Measurements from ENCODE around the gene WDFY4. TPM values are rescaled to one million over a fixed set of nuclear protein-coding genes. Genes with fewer than 3 reads are reported as not detected.

The WDFY4 gene
- total and polyA plus RNA-seq, 2 of the 4 experiments (the other 2 are of a cell fraction), result not detected

GRCh38 chr10:48943096-48943495 lies 258.4 kb downstream of the WDFY4 start:
- TF ChIP-seq BHLHE40 (IDR thresholded peaks at IDR 0.05; ENCODE audit: low read depth, low read length) (no peak), MAZ (IDR thresholded peaks at IDR 0.05; ENCODE audit: borderline replicate concordance, low read depth, low read length) (no peak), RAD21 (IDR thresholded peaks at IDR 0.05; ENCODE audit: low read length) (no peak), MAFK (IDR thresholded peaks at IDR 0.05; ENCODE audit: low read depth, low read length) (no peak), CHD1 (IDR thresholded peaks at IDR 0.05; ENCODE audit: low read depth, low read length) (no peak), NFE2L2 (IDR thresholded peaks at IDR 0.05; ENCODE audit: low read depth, low read length) (no peak), POLR2A (IDR thresholded peaks at IDR 0.05; ENCODE audit: low read depth, low read length) (no peak)
- TF ChIP-seq, protein P1, sequence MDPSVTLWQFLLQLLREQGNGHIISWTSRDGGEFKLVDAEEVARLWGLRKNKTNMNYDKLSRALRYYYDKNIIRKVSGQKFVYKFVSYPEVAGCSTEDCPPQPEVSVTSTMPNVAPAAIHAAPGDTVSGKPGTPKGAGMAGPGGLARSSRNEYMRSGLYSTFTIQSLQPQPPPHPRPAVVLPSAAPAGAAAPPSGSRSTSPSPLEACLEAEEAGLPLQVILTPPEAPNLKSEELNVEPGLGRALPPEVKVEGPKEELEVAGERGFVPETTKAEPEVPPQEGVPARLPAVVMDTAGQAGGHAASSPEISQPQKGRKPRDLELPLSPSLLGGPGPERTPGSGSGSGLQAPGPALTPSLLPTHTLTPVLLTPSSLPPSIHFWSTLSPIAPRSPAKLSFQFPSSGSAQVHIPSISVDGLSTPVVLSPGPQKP (IDR thresholded peaks at IDR 0.05; ENCODE audit: borderline replicate concordance, low read depth, low read length), result no peak
- TF ChIP-seq, protein P2, sequence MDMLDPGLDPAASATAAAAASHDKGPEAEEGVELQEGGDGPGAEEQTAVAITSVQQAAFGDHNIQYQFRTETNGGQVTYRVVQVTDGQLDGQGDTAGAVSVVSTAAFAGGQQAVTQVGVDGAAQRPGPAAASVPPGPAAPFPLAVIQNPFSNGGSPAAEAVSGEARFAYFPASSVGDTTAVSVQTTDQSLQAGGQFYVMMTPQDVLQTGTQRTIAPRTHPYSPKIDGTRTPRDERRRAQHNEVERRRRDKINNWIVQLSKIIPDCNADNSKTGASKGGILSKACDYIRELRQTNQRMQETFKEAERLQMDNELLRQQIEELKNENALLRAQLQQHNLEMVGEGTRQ (IDR thresholded peaks at IDR 0.05; ENCODE audit: low read depth, low read length), result no peak
- H3K18ac ChIP-seq (ENCODE audit: low read depth, low read length), result no peak overlapping the region
- no peak overlapping the region for H3K9ac ChIP-seq (ENCODE audit: low read depth, low read length)
- 79% methylated on average over 4 of the region's 10 CpGs; no CpG with 5 or more reads in 1 of the 2 experiments for WGBS, 2 experiments (ENCODE audit: extremely low coverage in 2 of 2, insufficient read length in 1 of 2)
- H3K14ac ChIP-seq (replicated peaks; ENCODE audit: low read depth, low read length), result no peak overlapping the region
- no peak overlapping the region for H4K8ac ChIP-seq (ENCODE audit: low read depth in 2 of 2, low read length in 2 of 2)
- H3K23ac ChIP-seq (ENCODE audit: low read depth, low read length), result no peak overlapping the region
- H3K9me3 ChIP-seq (ENCODE audit: control insufficient read depth, insufficient read depth, low read length), result no peaks in the 10 kb centered on the region
- no peak overlapping the region for H2BK15ac ChIP-seq (ENCODE audit: low read depth, low read length)
- H3K4me3 ChIP-seq (ENCODE audit: insufficient read depth, low read depth, low read length), result no peak overlapping the region
- H2BK20ac ChIP-seq (ENCODE audit: low read depth, low read length), result no peak overlapping the region
- H3K36me3 ChIP-seq (ENCODE audit: control insufficient read depth, insufficient read depth, low read length), result no peaks in the 10 kb centered on the region
- no peak overlapping the region for H3K56ac ChIP-seq (ENCODE audit: extremely low read depth, insufficient read depth, low read length)
- H3K4ac ChIP-seq (ENCODE audit: low read depth, low read length), result no peak overlapping the region
- ATAC-seq (ENCODE audit: low read depth) (no peak), DNase-seq (no peak)
- intact Hi-C loops (cut with micrococcal nuclease) (no loop called here), dilution Hi-C loops (cut with HindIII; ENCODE audit: low sequenced_read_pairs, unreplicated experiment) (no loop called here), in situ Hi-C loops (cut with MboI; ENCODE audit: low sequenced_read_pairs) (no loop called here)
- no peak overlapping the region for H2BK120ac ChIP-seq (ENCODE audit: low read depth, low read length)
- ChIA-PET POLR2A (ENCODE audit: unreplicated experiment) (no interaction called here), CTCF (no interaction called here)
- H4K5ac ChIP-seq (ENCODE audit: low read depth, low read length), result no peak overlapping the region
- H3K79me1 ChIP-seq (ENCODE audit: low read depth in 1 of 2, low read length in 2 of 2), result no peaks in the 10 kb centered on the region
- no peak overlapping the region for H2BK5ac ChIP-seq (ENCODE audit: low read depth, low read length, poor library complexity, severe bottlenecking)
- no peak overlapping the region for H2AK5ac ChIP-seq (ENCODE audit: low read depth, low read length)
- no peak overlapping the region for H2AK9ac ChIP-seq (replicated peaks; ENCODE audit: low read depth, low read length, poor library complexity)
- H2AFZ ChIP-seq (replicated peaks; ENCODE audit: low read length, poor library complexity), result no peak overlapping the region
- H3K4me1 ChIP-seq (ENCODE audit: control insufficient read depth, insufficient read depth, low read length), result no peaks in the 10 kb centered on the region
- H4K91ac ChIP-seq (ENCODE audit: insufficient read depth, low read depth, low read length), result no peak overlapping the region
- no peaks in the 10 kb centered on the region for H4K20me1 ChIP-seq (ENCODE audit: insufficient read depth, low read length)
- H3K27me3 ChIP-seq (ENCODE audit: control insufficient read depth, insufficient read depth, low read length), result peaks cover 19% of the 10 kb centered on the region
- H3K27ac ChIP-seq (ENCODE audit: insufficient read depth, low read length), result no peak overlapping the region
- no peaks in the 10 kb centered on the region for H3K9me1 ChIP-seq (ENCODE audit: insufficient read depth, low read length)
- H3K4me2 ChIP-seq (ENCODE audit: low read depth, low read length), result no peak overlapping the region
- no TSS peak for BruUV-seq (replicated peaks)

All from IMR-90 (cell line).